DND-41 (cell line): ENCODE results near the gene KLC1.

Experiments used
- EZH2 ChIP-seq: IDR thresholded peaks from 3 replicates; pipeline ENCODE4 v1.6.1; 2012; ENCODE audit warnings: borderline replicate concordance, low read depth, mild to moderate bottlenecking, moderate library complexity, low read length, inconsistent platforms; ENCODE audit not compliant: severe bottlenecking
- TF ChIP-seq, protein P1 (sequence below): IDR thresholded peaks from 2 replicates; pipeline ENCODE4 v1.5.1; 2012; ENCODE audit warnings: borderline replicate concordance, low read length, moderate library complexity, mild to moderate bottlenecking; ENCODE audit not compliant: poor library complexity, severe bottlenecking; ENCODE audit errors: extremely low read depth

DNA sequence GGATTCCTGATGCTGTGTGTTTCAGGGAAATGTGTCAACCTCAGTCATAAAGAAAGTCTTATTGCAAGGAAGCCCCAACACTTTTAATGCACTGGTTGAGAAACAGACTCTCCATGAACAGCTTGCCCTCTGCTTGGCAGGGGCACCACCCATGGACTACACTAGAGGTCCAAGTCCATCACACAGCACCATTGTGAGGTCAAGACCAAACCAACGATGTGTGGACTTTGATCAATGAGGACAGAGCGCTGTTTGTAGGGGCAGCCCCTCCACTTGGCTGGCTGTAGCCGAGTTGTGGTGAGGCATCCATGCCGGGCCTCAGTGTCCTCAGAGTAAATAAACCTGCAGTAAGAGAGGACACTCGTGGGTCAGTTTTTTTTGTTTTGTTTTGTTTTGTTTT, 116.4 kb downstream of the KLC1 start:
- TF ChIP-seq, protein P1, sequence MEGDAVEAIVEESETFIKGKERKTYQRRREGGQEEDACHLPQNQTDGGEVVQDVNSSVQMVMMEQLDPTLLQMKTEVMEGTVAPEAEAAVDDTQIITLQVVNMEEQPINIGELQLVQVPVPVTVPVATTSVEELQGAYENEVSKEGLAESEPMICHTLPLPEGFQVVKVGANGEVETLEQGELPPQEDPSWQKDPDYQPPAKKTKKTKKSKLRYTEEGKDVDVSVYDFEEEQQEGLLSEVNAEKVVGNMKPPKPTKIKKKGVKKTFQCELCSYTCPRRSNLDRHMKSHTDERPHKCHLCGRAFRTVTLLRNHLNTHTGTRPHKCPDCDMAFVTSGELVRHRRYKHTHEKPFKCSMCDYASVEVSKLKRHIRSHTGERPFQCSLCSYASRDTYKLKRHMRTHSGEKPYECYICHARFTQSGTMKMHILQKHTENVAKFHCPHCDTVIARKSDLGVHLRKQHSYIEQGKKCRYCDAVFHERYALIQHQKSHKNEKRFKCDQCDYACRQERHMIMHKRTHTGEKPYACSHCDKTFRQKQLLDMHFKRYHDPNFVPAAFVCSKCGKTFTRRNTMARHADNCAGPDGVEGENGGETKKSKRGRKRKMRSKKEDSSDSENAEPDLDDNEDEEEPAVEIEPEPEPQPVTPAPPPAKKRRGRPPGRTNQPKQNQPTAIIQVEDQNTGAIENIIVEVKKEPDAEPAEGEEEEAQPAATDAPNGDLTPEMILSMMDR: no peak
- no peak for TF ChIP-seq EZH2
